A549 (cell line): Measurements from ENCODE around the gene HP. TPM values are rescaled to one million over a fixed set of nuclear protein-coding genes. Genes with fewer than 3 reads are reported as not detected.

Experiments used
- ATAC-seq, 2 experiments: fragments of 200-7000 bp in 1 of 2; fragments of >200 bp in 1 of 2; cut with Nextera tagmentation in 1 of 2; cut with Tn5 transposase in 1 of 2; 3 replicates each; pipeline versions ENCODE4 v1.8.0 to v1.9.1; 2018 to 2020; ENCODE audit warnings: mild to moderate bottlenecking in 1 of 2, moderate library complexity in 1 of 2
- CTCF ChIA-PET: fragments of 300-600 bp; sonication (Branson Sonifier 250); formaldehyde crosslinking; extraction: SDS; loops from one replicate; lab custom pipeline; 2021; ENCODE audit warnings: antibody characterized with exemption, inconsistent platforms; lab: Yijun Ruan, JAX
- POLR2A ChIA-PET: fragments of 350-600 bp; formaldehyde crosslinking; extraction: SDS; loops from one replicate; lab custom pipeline; 2021; ENCODE audit warnings: antibody characterized with exemption, inconsistent platforms; lab: Yijun Ruan, JAX
- DNase-seq, 2 experiments: peaks; one replicate each; pipeline versions ENCODE4 v3.0.0 to v3.0.0-alpha.2; 2011 to 2016; ENCODE audit warnings: low read depth in 1 of 2, low spot score in 1 of 2
- FAIRE-seq: peaks from 2 replicates; lab custom pipeline; 2011; peaks lifted over from hg19 to GRCh38; lab: Jason Lieb, UNC
- H3K27ac ChIP-seq, 2 experiments: fragments of >200 bp; sonication (Bioruptor Twin); formaldehyde crosslinking; 3 replicates each; pipeline ENCODE4 v1.5.1; 2016 to 2017
- H3K4me1 ChIP-seq: fragments of >200 bp; sonication (Bioruptor Twin); formaldehyde crosslinking; 3 replicates; pipeline ENCODE4 v1.6.1; 2016
- H3K4me2 ChIP-seq: fragments of >200 bp; sonication (Bioruptor Twin); formaldehyde crosslinking; 3 replicates; pipeline ENCODE4 v1.6.1; 2016
- H3K4me3 ChIP-seq: fragments of >200 bp; sonication (Bioruptor Twin); formaldehyde crosslinking; 3 replicates; pipeline ENCODE4 v1.5.1; 2016
- H3K9me3 ChIP-seq: fragments of >200 bp; sonication (Bioruptor Twin); formaldehyde crosslinking; 3 replicates; pipeline ENCODE4 v1.6.1; 2016
- CEBPB ChIP-seq, 2 experiments: fragments of >200 bp in 1 of 2; sonication (Bioruptor Twin) in 1 of 2; formaldehyde crosslinking in 1 of 2; IDR thresholded peaks; 2 replicates each; pipeline ENCODE4 v1.6.1; 2012 to 2016
- CHD4 ChIP-seq: fragments of 200-600 bp; sonication (generic); IDR thresholded peaks from 2 replicates; pipeline ENCODE4 v1.6.1; 2016; ENCODE audit warnings: antibody characterized with exemption, mild to moderate bottlenecking, borderline replicate concordance
- EHF ChIP-seq: fragments of 250-450 bp; sonication (Bioruptor Pico); IDR thresholded peaks from 2 replicates; pipeline ENCODE4 v1.5.0; 2020; ENCODE audit warnings: mild to moderate bottlenecking
- EP300 ChIP-seq, 2 experiments: fragments of >200 bp; sonication (Bioruptor Twin); formaldehyde crosslinking; IDR thresholded peaks; 2 replicates in 1 of 2; 3 replicates in 1 of 2; pipeline ENCODE4 v1.6.1; 2016 to 2017
- ESRRA ChIP-seq: fragments of 150-350 bp; IDR thresholded peaks from 2 replicates; pipeline ENCODE4 v1.6.1; 2014; ENCODE audit warnings: mild to moderate bottlenecking, low read length, borderline replicate concordance
- FOSB ChIP-seq: fragments of 250-450 bp; sonication (Bioruptor Pico); IDR thresholded peaks from 2 replicates; pipeline ENCODE4 v1.5.0; 2020; ENCODE audit warnings: mild to moderate bottlenecking, moderate library complexity
- FOSL2 ChIP-seq, 2 experiments: fragments of 450-650 bp in 1 of 2; fragments of >200 bp in 1 of 2; sonication (Bioruptor Twin) in 1 of 2; formaldehyde crosslinking; IDR thresholded peaks; 2 replicates each; pipeline versions ENCODE4 v1.5.0 to v1.6.1; 2016 to 2020; ENCODE audit warnings: mild to moderate bottlenecking in 1 of 2, moderate library complexity in 1 of 2
- FOXS1 ChIP-seq: fragments of 250-450 bp; sonication (Bioruptor Pico); IDR thresholded peaks from 2 replicates; pipeline ENCODE4 v1.5.0; 2020; ENCODE audit warnings: mild to moderate bottlenecking, moderate library complexity
- HDAC2 ChIP-seq: fragments of 200-600 bp; sonication (generic); IDR thresholded peaks from 2 replicates; pipeline ENCODE4 v1.6.1; 2016
- HMGXB4 ChIP-seq: fragments of 250-450 bp; sonication (Bioruptor Pico); IDR thresholded peaks from 2 replicates; pipeline ENCODE4 v1.5.0; 2021; ENCODE audit warnings: mild to moderate bottlenecking, moderate library complexity, borderline replicate concordance
- JUN ChIP-seq, 2 experiments: fragments of >200 bp; sonication (Bioruptor Twin); formaldehyde crosslinking; IDR thresholded peaks; 2 replicates in 1 of 2; 3 replicates in 1 of 2; pipeline ENCODE4 v1.6.1; 2016 to 2017
- NPAS2 ChIP-seq: fragments of 250-450 bp; sonication (Bioruptor Pico); IDR thresholded peaks from 2 replicates; pipeline ENCODE4 v1.8.0; 2022; ENCODE audit warnings: mild to moderate bottlenecking, moderate library complexity, borderline replicate concordance
- NR3C1 ChIP-seq: fragments of >200 bp; sonication (Bioruptor Twin); formaldehyde crosslinking; IDR thresholded peaks from 3 replicates; pipeline ENCODE4 v1.6.1; 2017
- PHF8 ChIP-seq: fragments of 200-600 bp; sonication (generic); IDR thresholded peaks from 2 replicates; pipeline ENCODE4 v1.6.1; 2016; ENCODE audit warnings: low read depth, mild to moderate bottlenecking, antibody characterized with exemption, moderate library complexity, borderline replicate concordance
- RARB ChIP-seq: fragments of 250-450 bp; sonication (Bioruptor Pico); IDR thresholded peaks from 2 replicates; pipeline ENCODE4 v1.8.0; 2021; ENCODE audit warnings: mild to moderate bottlenecking, moderate library complexity
- RFX5 ChIP-seq: fragments of 450-650 bp; IDR thresholded peaks from 2 replicates; pipeline ENCODE4 v1.7.1; 2014; ENCODE audit warnings: antibody characterized with exemption, mild to moderate bottlenecking, moderate library complexity
- SREBF2 ChIP-seq: fragments of 450-650 bp; IDR thresholded peaks from 2 replicates; pipeline ENCODE4 v1.6.1; 2014; ENCODE audit warnings: mild to moderate bottlenecking, moderate library complexity
- ZC3H11A ChIP-seq: fragments of 450-650 bp; IDR thresholded peaks from 2 replicates; pipeline ENCODE4 v1.6.1; 2014; ENCODE audit warnings: antibody characterized with exemption, mild to moderate bottlenecking
- WGBS: methylation state at CpG from one replicate; pipeline ENCODE4 v1.1.6; 2017; ENCODE audit errors: missing lambda C conversion rate; 5-methylcytosine and 5-hydroxymethylcytosine counted together
- polyA plus RNA-seq, 4 experiments: library from polyadenylated mRNA; depleted of rRNA in 3 of 4; stranded (reverse); fragments of >200 nt; fragmentation: RNase III in 1 of 4; extraction: RNeasy Plus Mini Kit Qiagen cat#74134 plus additional on column Dnase treatment in 1 of 4; gene quantifications; 2 replicates in 3 of 4; 3 replicates in 1 of 4; pipeline ENCODE4 v1.2.3, GENCODE V29; 2011 to 2017
- TF ChIP-seq, protein P1 (sequence below): fragments of 200-600 bp; sonication (generic); IDR thresholded peaks from 2 replicates; pipeline ENCODE4 v1.6.1; 2016; ENCODE audit warnings: antibody characterized with exemption, mild to moderate bottlenecking, moderate library complexity
- TF ChIP-seq, protein P2 (sequence below): fragments of 450-650 bp; IDR thresholded peaks from 2 replicates; pipeline ENCODE4 v1.6.1; 2014; ENCODE audit warnings: antibody characterized with exemption

The HP gene
- polyA plus RNA-seq, 2 of the 4 experiments (the other 2 are of a cell fraction) = 0.23 TPM; not detected in 1

DNA sequence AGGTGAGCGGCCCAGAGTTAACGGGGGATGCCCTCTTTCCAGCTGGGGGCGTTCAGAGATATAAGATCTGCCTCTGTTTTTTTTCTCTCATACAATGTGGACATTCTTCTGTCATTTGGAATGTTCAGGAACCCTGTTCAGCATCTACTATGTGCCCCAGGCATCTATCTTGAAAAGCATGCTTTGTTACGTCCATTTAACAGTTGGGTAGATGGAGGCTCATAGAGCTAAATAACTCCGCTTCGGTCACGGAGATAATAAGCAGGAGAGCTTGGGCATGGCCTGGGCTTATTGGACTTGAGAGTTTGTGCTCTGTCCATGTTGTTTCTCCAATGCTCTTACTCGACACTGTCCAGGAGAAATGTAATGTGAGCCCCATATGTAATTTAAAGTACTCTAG, 39.6 kb upstream of the HP start:
- no peak overlapping the region for H3K27ac ChIP-seq
- CTCF ChIA-PET = interaction anchor here (1.2 kb wide), 1 partner anchor 17 kb away, joined by 5 read pairs; no protein-coding TSS in a partner anchor
- DNase-seq = no peak
- H3K4me3 ChIP-seq = no peak overlapping the region
- no peaks in the 10 kb centered on the region for H3K4me1 ChIP-seq
- TF ChIP-seq PHF8 (no peak), ESRRA (no peak), EHF (CRISPR knock-in tag) (no peak), EP300 (IDR thresholded peaks at IDR 0.05) (no peak), RARB (CRISPR knock-in tag) (no peak), HMGXB4 (no peak), HDAC2 (no peak), SREBF2 (no peak), RFX5 (no peak), CHD4 (no peak), CEBPB (IDR thresholded peaks at IDR 0.05) (no peak)
- TF ChIP-seq, protein P1, sequence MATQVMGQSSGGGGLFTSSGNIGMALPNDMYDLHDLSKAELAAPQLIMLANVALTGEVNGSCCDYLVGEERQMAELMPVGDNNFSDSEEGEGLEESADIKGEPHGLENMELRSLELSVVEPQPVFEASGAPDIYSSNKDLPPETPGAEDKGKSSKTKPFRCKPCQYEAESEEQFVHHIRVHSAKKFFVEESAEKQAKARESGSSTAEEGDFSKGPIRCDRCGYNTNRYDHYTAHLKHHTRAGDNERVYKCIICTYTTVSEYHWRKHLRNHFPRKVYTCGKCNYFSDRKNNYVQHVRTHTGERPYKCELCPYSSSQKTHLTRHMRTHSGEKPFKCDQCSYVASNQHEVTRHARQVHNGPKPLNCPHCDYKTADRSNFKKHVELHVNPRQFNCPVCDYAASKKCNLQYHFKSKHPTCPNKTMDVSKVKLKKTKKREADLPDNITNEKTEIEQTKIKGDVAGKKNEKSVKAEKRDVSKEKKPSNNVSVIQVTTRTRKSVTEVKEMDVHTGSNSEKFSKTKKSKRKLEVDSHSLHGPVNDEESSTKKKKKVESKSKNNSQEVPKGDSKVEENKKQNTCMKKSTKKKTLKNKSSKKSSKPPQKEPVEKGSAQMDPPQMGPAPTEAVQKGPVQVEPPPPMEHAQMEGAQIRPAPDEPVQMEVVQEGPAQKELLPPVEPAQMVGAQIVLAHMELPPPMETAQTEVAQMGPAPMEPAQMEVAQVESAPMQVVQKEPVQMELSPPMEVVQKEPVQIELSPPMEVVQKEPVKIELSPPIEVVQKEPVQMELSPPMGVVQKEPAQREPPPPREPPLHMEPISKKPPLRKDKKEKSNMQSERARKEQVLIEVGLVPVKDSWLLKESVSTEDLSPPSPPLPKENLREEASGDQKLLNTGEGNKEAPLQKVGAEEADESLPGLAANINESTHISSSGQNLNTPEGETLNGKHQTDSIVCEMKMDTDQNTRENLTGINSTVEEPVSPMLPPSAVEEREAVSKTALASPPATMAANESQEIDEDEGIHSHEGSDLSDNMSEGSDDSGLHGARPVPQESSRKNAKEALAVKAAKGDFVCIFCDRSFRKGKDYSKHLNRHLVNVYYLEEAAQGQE = no peak
- TF ChIP-seq, protein P2, sequence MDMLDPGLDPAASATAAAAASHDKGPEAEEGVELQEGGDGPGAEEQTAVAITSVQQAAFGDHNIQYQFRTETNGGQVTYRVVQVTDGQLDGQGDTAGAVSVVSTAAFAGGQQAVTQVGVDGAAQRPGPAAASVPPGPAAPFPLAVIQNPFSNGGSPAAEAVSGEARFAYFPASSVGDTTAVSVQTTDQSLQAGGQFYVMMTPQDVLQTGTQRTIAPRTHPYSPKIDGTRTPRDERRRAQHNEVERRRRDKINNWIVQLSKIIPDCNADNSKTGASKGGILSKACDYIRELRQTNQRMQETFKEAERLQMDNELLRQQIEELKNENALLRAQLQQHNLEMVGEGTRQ = no peak
- TF ChIP-seq, all 56 proteins: peak for 0
- FAIRE-seq (no peak), ATAC-seq (no peak)
- Histone ChIP-seq H3K4me2 (no peak overlapping the region), H3K9me3 (no peaks in the 10 kb centered on the region)
- 90% methylated on average over 8 of the region's 8 CpGs for WGBS
- POLR2A ChIA-PET = no interaction called here

- ATAC-seq = no peak
- WGBS = 64% methylated on average over 3 of the region's 3 CpGs
- FAIRE-seq = no peak
- Histone ChIP-seq H3K4me1 (no peaks in the 10 kb centered on the region), H3K4me3 (no peak overlapping the region), H3K9me3 (no peaks in the 10 kb centered on the region), H3K4me2 (no peak overlapping the region), H3K27ac (no peak overlapping the region)
- ChIA-PET POLR2A (no interaction called here), CTCF (interaction anchor here (1.2 kb wide), 1 partner anchor 17 kb away, joined by 5 read pairs; no protein-coding TSS in a partner anchor)
- no peak for TF ChIP-seq FOSB (CRISPR knock-in tag)
- no peak for TF ChIP-seq FOSL2 (IDR thresholded peaks at IDR 0.05)
- TF ChIP-seq FOSL2 (CRISPR knock-in tag; IDR thresholded peaks at IDR 0.05) = no peak
- TF ChIP-seq NPAS2 (CRISPR knock-in tag) = no peak
- TF ChIP-seq FOXS1 (CRISPR knock-in tag) = no peak
- TF ChIP-seq JUN (IDR thresholded peaks at IDR 0.05) = no peak
- TF ChIP-seq NR3C1 = no peak
- no peak for TF ChIP-seq ZC3H11A
- TF ChIP-seq, protein P2 = no peak
- no peak for DNase-seq
These were observed 39.2 kb upstream of the HP start for GRCh38 chr16:72015124-72015523.
